A549 (cell line): ENCODE results near the gene LMAN2L. TPM values are rescaled to one million over a fixed set of nuclear protein-coding genes. Genes with fewer than 3 reads are reported as not detected.

Experiments used
- ATAC-seq, 2 experiments: fragments of 200-7000 bp in 1 of 2; fragments of >200 bp in 1 of 2; cut with Nextera tagmentation in 1 of 2; cut with Tn5 transposase in 1 of 2; 3 replicates each; pipeline versions ENCODE4 v1.8.0 to v1.9.1; 2018 to 2020; ENCODE audit warnings: mild to moderate bottlenecking in 1 of 2, moderate library complexity in 1 of 2
- CTCF ChIA-PET: fragments of 300-600 bp; sonication (Branson Sonifier 250); formaldehyde crosslinking; extraction: SDS; loops from one replicate; lab custom pipeline; 2021; ENCODE audit warnings: antibody characterized with exemption, inconsistent platforms; lab: Yijun Ruan, JAX
- POLR2A ChIA-PET: fragments of 350-600 bp; formaldehyde crosslinking; extraction: SDS; loops from one replicate; lab custom pipeline; 2021; ENCODE audit warnings: antibody characterized with exemption, inconsistent platforms; lab: Yijun Ruan, JAX
- DNase-seq, 2 experiments: peaks; one replicate each; pipeline versions ENCODE4 v3.0.0 to v3.0.0-alpha.2; 2011 to 2016; ENCODE audit warnings: low read depth in 1 of 2, low spot score in 1 of 2
- FAIRE-seq: peaks from 2 replicates; lab custom pipeline; 2011; peaks lifted over from hg19 to GRCh38; lab: Jason Lieb, UNC
- H3K27ac ChIP-seq, 2 experiments: fragments of >200 bp; sonication (Bioruptor Twin); formaldehyde crosslinking; 3 replicates each; pipeline ENCODE4 v1.5.1; 2016 to 2017
- H3K4me1 ChIP-seq: fragments of >200 bp; sonication (Bioruptor Twin); formaldehyde crosslinking; 3 replicates; pipeline ENCODE4 v1.6.1; 2016
- H3K4me2 ChIP-seq: fragments of >200 bp; sonication (Bioruptor Twin); formaldehyde crosslinking; 3 replicates; pipeline ENCODE4 v1.6.1; 2016
- H3K4me3 ChIP-seq: fragments of >200 bp; sonication (Bioruptor Twin); formaldehyde crosslinking; 3 replicates; pipeline ENCODE4 v1.5.1; 2016
- H3K9me3 ChIP-seq: fragments of >200 bp; sonication (Bioruptor Twin); formaldehyde crosslinking; 3 replicates; pipeline ENCODE4 v1.6.1; 2016
- CEBPB ChIP-seq, 2 experiments: fragments of >200 bp in 1 of 2; sonication (Bioruptor Twin) in 1 of 2; formaldehyde crosslinking in 1 of 2; IDR thresholded peaks; 2 replicates each; pipeline ENCODE4 v1.6.1; 2012 to 2016
- EP300 ChIP-seq, 2 experiments: fragments of >200 bp; sonication (Bioruptor Twin); formaldehyde crosslinking; IDR thresholded peaks; 2 replicates in 1 of 2; 3 replicates in 1 of 2; pipeline ENCODE4 v1.6.1; 2016 to 2017
- FOXS1 ChIP-seq: fragments of 250-450 bp; sonication (Bioruptor Pico); IDR thresholded peaks from 2 replicates; pipeline ENCODE4 v1.5.0; 2020; ENCODE audit warnings: mild to moderate bottlenecking, moderate library complexity
- HDAC2 ChIP-seq: fragments of 200-600 bp; sonication (generic); IDR thresholded peaks from 2 replicates; pipeline ENCODE4 v1.6.1; 2016
- HES2 ChIP-seq: fragments of >200 bp; sonication (Bioruptor Twin); formaldehyde crosslinking; IDR thresholded peaks from 2 replicates; pipeline ENCODE4 v1.6.1; 2016
- HMGXB4 ChIP-seq: fragments of 250-450 bp; sonication (Bioruptor Pico); IDR thresholded peaks from 2 replicates; pipeline ENCODE4 v1.5.0; 2021; ENCODE audit warnings: mild to moderate bottlenecking, moderate library complexity, borderline replicate concordance
- HOXA7 ChIP-seq: fragments of 250-450 bp; sonication (Bioruptor Pico); IDR thresholded peaks from 2 replicates; pipeline ENCODE4 v1.5.0; 2020; ENCODE audit warnings: mild to moderate bottlenecking, moderate library complexity
- HOXB5 ChIP-seq: fragments of 250-450 bp; sonication (Bioruptor Pico); IDR thresholded peaks from 2 replicates; pipeline ENCODE4 v1.5.0; 2020; ENCODE audit warnings: mild to moderate bottlenecking, moderate library complexity
- KDM1A ChIP-seq: fragments of 200-600 bp; sonication (generic); IDR thresholded peaks from 2 replicates; pipeline ENCODE4 v1.6.1; 2016; ENCODE audit warnings: low read depth, mild to moderate bottlenecking
- MAFK ChIP-seq: fragments of 450-650 bp; IDR thresholded peaks from 2 replicates; pipeline ENCODE4 v1.6.1; 2014; ENCODE audit not compliant: partially characterized antibody
- MYC ChIP-seq: IDR thresholded peaks from 2 replicates; pipeline ENCODE4 v1.6.1; 2012; ENCODE audit warnings: mild to moderate bottlenecking, inconsistent platforms, low read length, improper control_type of control experiment, borderline replicate concordance
- NFE2L2 ChIP-seq: fragments of 150-350 bp; conservative IDR thresholded peaks from 2 replicates; pipeline ENCODE4 v1.6.1; 2014; ENCODE audit warnings: low read length
- NR3C1 ChIP-seq: fragments of >200 bp; sonication (Bioruptor Twin); formaldehyde crosslinking; IDR thresholded peaks from 3 replicates; pipeline ENCODE4 v1.6.1; 2017
- RARB ChIP-seq: fragments of 250-450 bp; sonication (Bioruptor Pico); IDR thresholded peaks from 2 replicates; pipeline ENCODE4 v1.8.0; 2021; ENCODE audit warnings: mild to moderate bottlenecking, moderate library complexity
- RCOR1 ChIP-seq: fragments of 150-350 bp; IDR thresholded peaks from 2 replicates; pipeline ENCODE4 v1.6.1; 2014; ENCODE audit warnings: antibody characterized with exemption, low read length, low read depth
- SREBF2 ChIP-seq: fragments of 450-650 bp; IDR thresholded peaks from 2 replicates; pipeline ENCODE4 v1.6.1; 2014; ENCODE audit warnings: mild to moderate bottlenecking, moderate library complexity
- TP53 ChIP-seq: fragments of 250-450 bp; sonication (Bioruptor Pico); IDR thresholded peaks from 2 replicates; pipeline ENCODE4 v1.5.0; 2021; ENCODE audit warnings: mild to moderate bottlenecking, moderate library complexity
- ZNF302 ChIP-seq: fragments of 250-450 bp; sonication (Bioruptor Pico); IDR thresholded peaks from 2 replicates; pipeline ENCODE4 v1.9.0; 2021; ENCODE audit warnings: inconsistent platforms, mild to moderate bottlenecking, moderate library complexity
- ZSCAN20 ChIP-seq: fragments of 250-450 bp; sonication (Bioruptor Pico); IDR thresholded peaks from 2 replicates; pipeline ENCODE4 v1.8.0; 2022; ENCODE audit warnings: mild to moderate bottlenecking, moderate library complexity
- WGBS: methylation state at CpG from one replicate; pipeline ENCODE4 v1.1.6; 2017; ENCODE audit errors: missing lambda C conversion rate; 5-methylcytosine and 5-hydroxymethylcytosine counted together
- polyA plus RNA-seq, 4 experiments: library from polyadenylated mRNA; depleted of rRNA in 3 of 4; stranded (reverse); fragments of >200 nt; fragmentation: RNase III in 1 of 4; extraction: RNeasy Plus Mini Kit Qiagen cat#74134 plus additional on column Dnase treatment in 1 of 4; gene quantifications; 2 replicates in 3 of 4; 3 replicates in 1 of 4; pipeline ENCODE4 v1.2.3, GENCODE V29; 2011 to 2017
- TF ChIP-seq, protein P1 (sequence below): IDR thresholded peaks from 2 replicates; pipeline ENCODE4 v1.6.1; 2012
- TF ChIP-seq, protein P2 (sequence below): fragments of 150-350 bp; IDR thresholded peaks from 2 replicates; pipeline ENCODE4 v1.6.1; 2014; ENCODE audit warnings: low read depth, mild to moderate bottlenecking, low read length
- TF ChIP-seq, protein P3 (sequence below): fragments of 200-600 bp; sonication (generic); IDR thresholded peaks from 2 replicates; pipeline ENCODE4 v1.6.1; 2016; ENCODE audit warnings: antibody characterized with exemption, mild to moderate bottlenecking, moderate library complexity

Gene LMAN2L
- polyA plus RNA-seq, 2 of the 4 experiments (the other 2 are of a cell fraction) = 24.3 to 28.0 TPM

DNA sequence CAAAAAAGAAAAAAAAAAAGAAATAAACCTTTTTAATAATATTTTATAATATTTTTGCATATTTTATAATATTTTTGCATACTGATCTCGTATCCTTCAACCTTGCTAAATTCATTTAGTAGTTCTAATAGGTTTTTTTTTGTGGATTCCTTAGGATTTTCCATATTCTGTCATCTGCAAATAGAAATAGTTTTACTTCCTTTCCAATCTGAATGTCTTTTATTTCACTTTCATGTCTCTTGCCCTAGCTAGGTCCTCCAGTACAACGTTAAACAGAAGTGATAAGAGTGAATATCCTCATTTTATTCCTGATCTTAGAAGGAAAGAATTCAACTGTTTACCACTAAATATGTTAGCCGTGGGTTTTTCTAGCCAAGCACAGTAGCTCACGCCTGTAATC lies 13.7 kb downstream of the LMAN2L start:
- no peak for ATAC-seq
- no peak overlapping the region for H3K4me3 ChIP-seq
- CTCF ChIA-PET = no interaction called here
- no peak overlapping the region for H3K27ac ChIP-seq
- FAIRE-seq = no peak
- H3K4me1 ChIP-seq = no peaks in the 10 kb centered on the region
- POLR2A ChIA-PET = no interaction called here
- no peak for DNase-seq
- 95% methylated on average over 4 of the region's 4 CpGs for WGBS
- no peak overlapping the region for H3K4me2 ChIP-seq
- no peaks in the 10 kb centered on the region for H3K9me3 ChIP-seq
- no peak for TF ChIP-seq HDAC2
- no peak for TF ChIP-seq HES2
- no peak for TF ChIP-seq MYC
- TF ChIP-seq RARB = no peak
- TF ChIP-seq, protein P1, sequence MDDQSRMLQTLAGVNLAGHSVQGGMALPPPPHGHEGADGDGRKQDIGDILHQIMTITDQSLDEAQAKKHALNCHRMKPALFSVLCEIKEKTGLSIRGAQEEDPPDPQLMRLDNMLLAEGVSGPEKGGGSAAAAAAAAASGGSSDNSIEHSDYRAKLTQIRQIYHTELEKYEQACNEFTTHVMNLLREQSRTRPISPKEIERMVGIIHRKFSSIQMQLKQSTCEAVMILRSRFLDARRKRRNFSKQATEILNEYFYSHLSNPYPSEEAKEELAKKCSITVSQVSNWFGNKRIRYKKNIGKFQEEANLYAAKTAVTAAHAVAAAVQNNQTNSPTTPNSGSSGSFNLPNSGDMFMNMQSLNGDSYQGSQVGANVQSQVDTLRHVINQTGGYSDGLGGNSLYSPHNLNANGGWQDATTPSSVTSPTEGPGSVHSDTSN = no peak
- TF ChIP-seq, all 56 proteins: peak for 0

GRCh38 chr2:96716388-96716787 lies 23.5 kb downstream of the LMAN2L start:
- Histone ChIP-seq H3K9me3 (no peaks in the 10 kb centered on the region), H3K27ac (peak overlapping the region; percentile 62 to 77), H3K4me2 (peak overlapping the region; percentile 78), H3K4me1 (peaks cover 34% of the 10 kb centered on the region), H3K4me3 (no peak overlapping the region)
- ATAC-seq (no peak), FAIRE-seq (no peak), DNase-seq (no peak)
- ChIA-PET CTCF (no interaction called here), POLR2A (no interaction called here)
- TF ChIP-seq EP300 (IDR thresholded peaks at IDR 0.05) (no peak), TP53 (CRISPR knock-in tag) (no peak), ZSCAN20 (CRISPR knock-in tag) (no peak), HMGXB4 (CRISPR knock-in tag) (no peak)

DNA sequence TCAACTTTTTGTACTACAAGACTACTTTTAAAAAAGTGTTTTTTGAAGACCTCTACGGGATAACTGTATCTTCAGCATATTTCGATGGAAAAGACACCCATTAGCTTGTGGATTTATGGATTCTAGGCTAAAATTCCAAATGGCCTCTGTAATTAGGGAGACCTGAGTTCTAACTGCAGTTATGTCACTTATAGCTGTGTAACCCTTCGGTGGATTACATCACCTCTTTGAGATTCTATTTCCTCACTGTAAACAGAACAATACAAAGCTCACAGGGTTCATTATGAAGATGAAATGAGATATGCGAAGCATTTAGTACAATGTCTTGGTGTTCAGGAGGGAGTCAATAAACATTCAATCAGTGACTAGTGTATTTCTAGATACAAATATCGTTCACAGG lies 24.2 kb downstream of the LMAN2L start:
- Histone ChIP-seq H3K27ac (peak overlapping the region; percentile 77 to 83), H3K4me3 (no peak overlapping the region), H3K4me1 (peaks cover 34% of the 10 kb centered on the region), H3K4me2 (peak overlapping the region; percentile 78), H3K9me3 (no peaks in the 10 kb centered on the region)
- TF ChIP-seq SREBF2 (no peak), FOXS1 (no peak), MAFK (no peak), ZNF302 (CRISPR knock-in tag) (no peak), NFE2L2 (no peak), NR3C1 (no peak), HOXA7 (CRISPR knock-in tag) (no peak), RCOR1 (no peak), CEBPB (IDR thresholded peaks at IDR 0.05) (no peak), ZSCAN20 (CRISPR knock-in tag) (no peak), KDM1A (no peak), RARB (no peak), HOXB5 (no peak)
- TF ChIP-seq, protein P2, sequence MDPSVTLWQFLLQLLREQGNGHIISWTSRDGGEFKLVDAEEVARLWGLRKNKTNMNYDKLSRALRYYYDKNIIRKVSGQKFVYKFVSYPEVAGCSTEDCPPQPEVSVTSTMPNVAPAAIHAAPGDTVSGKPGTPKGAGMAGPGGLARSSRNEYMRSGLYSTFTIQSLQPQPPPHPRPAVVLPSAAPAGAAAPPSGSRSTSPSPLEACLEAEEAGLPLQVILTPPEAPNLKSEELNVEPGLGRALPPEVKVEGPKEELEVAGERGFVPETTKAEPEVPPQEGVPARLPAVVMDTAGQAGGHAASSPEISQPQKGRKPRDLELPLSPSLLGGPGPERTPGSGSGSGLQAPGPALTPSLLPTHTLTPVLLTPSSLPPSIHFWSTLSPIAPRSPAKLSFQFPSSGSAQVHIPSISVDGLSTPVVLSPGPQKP = no peak
- TF ChIP-seq, protein P3, sequence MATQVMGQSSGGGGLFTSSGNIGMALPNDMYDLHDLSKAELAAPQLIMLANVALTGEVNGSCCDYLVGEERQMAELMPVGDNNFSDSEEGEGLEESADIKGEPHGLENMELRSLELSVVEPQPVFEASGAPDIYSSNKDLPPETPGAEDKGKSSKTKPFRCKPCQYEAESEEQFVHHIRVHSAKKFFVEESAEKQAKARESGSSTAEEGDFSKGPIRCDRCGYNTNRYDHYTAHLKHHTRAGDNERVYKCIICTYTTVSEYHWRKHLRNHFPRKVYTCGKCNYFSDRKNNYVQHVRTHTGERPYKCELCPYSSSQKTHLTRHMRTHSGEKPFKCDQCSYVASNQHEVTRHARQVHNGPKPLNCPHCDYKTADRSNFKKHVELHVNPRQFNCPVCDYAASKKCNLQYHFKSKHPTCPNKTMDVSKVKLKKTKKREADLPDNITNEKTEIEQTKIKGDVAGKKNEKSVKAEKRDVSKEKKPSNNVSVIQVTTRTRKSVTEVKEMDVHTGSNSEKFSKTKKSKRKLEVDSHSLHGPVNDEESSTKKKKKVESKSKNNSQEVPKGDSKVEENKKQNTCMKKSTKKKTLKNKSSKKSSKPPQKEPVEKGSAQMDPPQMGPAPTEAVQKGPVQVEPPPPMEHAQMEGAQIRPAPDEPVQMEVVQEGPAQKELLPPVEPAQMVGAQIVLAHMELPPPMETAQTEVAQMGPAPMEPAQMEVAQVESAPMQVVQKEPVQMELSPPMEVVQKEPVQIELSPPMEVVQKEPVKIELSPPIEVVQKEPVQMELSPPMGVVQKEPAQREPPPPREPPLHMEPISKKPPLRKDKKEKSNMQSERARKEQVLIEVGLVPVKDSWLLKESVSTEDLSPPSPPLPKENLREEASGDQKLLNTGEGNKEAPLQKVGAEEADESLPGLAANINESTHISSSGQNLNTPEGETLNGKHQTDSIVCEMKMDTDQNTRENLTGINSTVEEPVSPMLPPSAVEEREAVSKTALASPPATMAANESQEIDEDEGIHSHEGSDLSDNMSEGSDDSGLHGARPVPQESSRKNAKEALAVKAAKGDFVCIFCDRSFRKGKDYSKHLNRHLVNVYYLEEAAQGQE = no peak
- POLR2A ChIA-PET = no interaction called here
- 62% methylated on average over 5 of the region's 5 CpGs for WGBS
- DNase-seq = peak in 1 of 2 experiments; percentile 35
- no peak for FAIRE-seq
- no peak for ATAC-seq
- CTCF ChIA-PET = no interaction called here
